ENCODE data around the gene FAM120B.
"Not testable (repeated sequence)": the region's sequence is repeated elsewhere in the genome, so short reads cannot be mapped to it uniquely, and the experiment has no call there.

Gene FAM120B

DNA sequence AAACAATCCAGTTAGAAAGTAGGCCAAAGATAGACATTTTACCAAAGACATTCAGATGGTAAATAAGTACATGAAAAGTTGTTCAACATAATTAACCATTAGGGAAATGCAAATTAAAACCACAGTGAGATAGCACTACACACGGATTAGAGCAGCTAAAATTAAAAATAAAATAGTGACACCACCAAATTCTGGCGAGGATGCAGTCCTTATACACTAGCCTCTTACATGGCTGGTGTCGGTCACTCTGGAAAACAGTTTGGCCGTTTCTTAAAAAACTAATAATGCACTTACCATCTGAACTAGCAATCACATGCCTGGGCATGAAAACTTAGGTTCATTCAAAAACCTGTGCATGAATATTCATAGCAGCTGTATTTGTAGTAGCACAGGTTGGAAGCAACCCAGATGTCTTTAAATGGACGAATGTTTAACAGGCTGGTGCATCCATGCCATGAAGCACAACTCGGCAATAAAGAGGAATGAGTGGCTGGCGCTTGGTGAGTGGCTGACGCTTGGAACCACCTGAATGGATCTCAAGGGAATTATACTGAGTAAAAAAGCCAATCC, 77.0 kb downstream of the FAM120B start:
- no peak for DNase-seq (ENCODE audit: low read depth in 2 of 2)

DNA sequence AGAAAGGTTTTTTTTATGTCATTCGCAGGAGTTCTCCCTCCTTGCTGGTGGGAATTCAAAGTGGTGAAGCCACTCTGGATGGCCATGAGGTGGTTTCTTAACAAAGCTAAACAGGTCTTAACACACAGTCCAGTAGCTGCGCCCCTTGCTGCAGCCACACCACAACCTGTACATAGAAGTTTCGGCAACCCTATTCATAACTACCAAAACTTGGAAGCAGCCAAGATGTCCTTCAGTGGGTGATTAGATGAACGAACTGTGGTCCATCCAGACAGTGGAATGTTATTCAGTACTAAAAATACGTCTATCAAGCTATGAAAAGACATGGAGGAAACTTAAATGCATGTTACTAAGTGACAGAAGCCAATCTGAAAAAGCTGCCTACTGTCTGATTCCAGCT, 78.9 kb downstream of the FAM120B start:
- DNase-seq (ENCODE audit: low read depth in 2 of 2), result no peak

DNA sequence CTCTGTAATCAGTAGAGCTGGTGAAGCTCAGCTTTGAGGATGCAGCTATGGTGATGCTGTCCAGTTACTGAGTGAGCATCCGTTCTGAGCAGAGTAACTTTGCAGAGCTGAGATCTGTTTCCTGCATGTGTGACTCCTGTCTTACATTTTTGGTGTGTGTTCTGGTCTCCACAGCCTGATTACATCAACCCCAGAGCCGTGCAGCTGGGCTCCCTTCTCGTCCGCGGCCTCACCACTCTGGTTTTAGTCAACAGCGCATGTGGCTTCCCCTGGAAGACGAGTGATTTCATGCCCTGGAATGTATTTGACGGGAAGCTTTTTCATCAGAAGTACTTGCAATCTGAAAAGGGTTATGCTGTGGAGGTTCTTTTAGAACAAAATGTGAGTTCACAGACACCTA, 81.6 kb downstream of the FAM120B start:
- DNase-seq (ENCODE audit: low read depth in 2 of 2), result no peak

DNA sequence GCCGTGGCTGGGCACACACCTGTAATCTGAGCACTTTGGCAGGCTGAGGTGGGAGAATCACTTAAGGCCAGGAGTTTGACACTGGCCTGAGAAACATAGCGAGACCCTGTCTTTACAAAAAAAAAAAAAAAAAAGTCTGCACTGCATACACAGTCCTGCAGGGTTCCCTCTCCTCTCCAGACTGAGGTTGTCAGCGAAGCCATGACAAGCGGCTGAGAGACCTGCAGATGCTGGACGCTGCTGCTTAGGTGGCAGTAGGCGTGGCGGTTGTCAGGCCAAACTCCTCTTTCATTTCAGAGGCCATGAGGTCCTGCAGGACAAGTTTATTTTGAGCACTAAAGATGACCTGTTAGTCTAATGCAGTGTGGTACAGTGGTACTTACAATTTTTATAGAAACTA, 86.5 kb downstream of the FAM120B start:
- DNase-seq (ENCODE audit: low read depth in 2 of 2), result no peak

DNA sequence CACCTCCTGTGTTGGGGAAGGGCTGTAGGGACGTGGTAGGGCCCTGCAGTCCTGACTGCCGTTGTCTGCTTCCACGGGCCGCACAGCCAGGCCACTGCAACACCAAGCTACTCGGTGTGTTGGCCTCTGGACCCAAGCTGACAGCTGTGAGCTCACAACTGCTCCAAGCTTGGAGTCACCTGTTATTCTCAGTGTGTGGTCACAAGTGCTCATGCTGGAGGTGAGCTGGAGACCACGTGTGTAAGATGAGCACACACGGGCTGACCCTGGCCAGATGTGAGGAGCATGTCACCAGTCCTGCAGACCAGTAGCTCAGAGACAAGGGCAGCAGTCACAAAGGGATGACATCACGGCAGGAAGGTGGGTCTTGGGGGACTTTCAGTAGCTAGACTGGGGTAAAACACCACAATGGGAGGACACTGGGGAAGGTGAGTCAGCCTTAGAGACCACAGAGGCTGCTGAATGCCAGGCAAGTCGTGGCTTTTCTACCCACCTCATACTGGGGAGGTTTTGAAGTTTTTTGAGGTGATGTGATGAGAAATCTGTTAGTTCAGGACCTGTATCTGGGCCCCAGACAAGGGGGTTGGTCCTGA, 87.3 kb downstream of the FAM120B start:
- DNase-seq (ENCODE audit: low read depth in 2 of 2), result peak in 1 of 2 donors; percentile 7

DNA sequence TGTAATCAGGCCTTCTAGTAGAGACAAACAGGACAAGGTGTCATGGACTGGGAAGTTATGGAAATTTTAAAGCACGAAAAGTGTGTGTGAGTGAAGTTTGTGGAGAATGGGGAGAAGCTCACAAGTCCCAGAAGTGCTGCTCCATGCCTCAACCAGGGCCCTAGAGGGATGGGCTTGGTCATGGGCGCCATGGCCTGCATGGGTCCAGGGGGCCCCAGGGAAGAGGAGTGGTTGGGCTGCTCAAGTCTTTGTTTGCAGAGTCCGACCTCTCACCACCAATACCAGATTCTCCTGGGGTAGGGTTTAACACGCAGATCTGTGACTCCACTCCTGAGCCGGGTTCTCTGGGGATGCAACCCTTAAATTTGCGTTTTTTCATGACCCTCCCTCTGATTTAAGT, 88.4 kb downstream of the FAM120B start:
- no peak for DNase-seq (ENCODE audit: low read depth in 2 of 2)

DNA sequence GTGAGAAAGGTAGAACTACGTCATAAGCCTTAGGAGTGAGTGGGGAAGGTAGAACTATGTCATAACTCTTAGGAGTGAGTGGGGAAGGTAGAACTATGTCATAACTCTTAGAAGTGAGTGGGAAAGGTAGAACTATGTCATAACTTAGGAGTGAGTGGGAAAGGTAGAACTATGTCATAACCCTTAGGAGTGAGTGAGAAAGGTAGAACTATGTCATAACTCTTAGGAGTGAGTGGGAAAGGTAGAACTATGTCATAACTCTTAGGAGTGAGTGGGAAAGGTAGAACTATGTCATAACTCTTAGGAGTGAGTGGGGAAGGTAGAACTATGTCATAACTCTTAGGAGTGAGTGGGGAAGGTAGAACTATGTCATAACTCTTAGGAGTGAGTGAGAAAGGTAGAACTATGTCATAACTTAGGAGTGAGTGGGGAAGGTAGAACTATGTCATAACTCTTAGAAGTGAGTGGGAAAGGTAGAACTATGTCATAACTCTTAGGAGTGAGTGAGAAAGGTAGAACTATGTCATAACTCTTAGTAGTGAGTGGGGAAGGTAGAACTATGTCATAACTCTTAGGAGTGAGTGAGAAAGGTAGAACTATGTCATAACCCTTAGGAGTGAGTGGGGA, 92.3 kb downstream of the FAM120B start:
- DNase-seq (ENCODE audit: low read depth in 2 of 2), result not testable (repeated sequence)

DNA sequence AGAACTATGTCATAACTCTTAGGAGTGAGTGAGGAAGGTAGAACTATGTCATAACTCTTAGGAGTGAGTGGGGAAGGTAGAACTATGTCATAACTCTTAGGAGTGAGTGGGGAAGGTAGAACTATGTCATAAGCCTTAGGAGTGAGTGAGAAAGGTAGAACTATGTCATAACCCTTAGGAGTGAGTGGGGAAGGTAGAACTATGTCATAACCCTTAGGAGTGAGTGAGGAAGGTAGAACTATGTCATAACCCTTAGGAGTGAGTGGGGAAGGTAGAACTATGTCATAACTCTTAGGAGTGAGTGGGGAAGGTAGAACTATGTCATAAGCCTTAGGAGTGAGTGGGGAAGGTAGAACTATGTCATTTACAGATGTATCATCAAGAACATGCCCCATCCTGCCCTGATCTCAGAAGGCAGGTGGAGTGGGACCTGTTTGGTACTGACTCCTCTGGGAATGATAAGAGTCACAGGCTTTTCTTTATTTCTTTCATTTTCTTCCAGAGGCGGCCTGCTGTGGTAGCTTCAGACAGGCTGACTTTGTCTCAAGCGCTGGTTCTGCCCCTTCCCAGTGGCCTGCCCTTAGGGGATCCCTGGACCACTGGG, 93.5 kb downstream of the FAM120B start:
- DNase-seq (ENCODE audit: low read depth in 2 of 2), result not testable (repeated sequence)

DNA sequence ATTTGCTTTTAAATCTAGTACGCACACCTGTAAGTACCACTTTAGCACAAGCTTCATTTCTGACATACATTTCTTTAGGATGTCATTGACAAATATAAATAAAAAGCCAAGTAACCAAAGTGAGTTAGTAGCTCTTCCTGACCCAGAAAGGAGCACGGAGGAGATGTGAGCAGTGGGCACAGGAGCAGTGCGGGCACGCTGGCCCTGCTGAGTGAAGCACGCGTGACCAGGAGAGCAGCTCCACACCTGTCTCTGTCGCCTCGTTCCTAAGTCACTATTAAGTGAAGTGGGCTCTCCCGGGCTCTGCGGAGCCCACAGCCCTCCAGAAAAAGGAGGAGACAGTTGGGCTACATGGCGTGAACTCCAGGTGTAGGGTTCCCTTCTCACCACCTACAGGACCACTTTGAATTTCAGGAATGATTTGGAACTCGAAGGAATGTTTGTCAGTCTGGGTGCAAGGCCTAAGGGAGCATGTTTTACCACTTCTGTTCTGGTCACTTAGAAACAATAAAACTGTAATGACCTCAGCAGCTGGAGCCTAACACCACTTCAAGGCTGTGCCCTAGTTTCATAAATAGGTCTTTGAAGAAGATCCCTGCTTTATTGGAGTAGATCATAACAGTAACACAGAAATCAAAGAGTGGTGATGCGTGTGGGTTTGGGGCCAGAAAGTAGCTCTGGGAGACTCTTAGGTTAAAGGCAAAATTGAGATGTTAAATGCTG, 95.9 kb downstream of the FAM120B start:
- DNase-seq (ENCODE audit: low read depth in 2 of 2), result no peak

DNA sequence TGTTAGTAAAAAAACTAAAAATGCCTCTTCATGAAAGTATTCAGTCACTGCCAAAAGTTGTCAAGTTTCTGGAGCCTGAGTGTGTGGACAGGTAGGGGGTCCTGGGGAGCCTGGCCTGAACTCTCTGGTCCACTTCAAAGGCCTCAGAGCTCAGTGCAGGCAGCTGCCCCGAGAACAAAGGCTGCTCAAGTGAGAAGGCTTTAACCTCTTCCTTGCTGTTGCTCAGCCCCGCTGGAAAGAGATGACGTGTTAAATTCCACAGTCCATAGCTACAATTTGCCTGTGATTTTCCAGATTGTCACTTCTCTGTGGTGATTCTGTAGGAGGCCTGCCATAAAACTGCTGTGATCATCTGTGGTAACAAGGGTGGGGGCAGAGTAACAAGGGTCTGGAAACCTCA, 96.9 kb downstream of the FAM120B start:
- no peak for DNase-seq (ENCODE audit: low read depth in 2 of 2)

DNA sequence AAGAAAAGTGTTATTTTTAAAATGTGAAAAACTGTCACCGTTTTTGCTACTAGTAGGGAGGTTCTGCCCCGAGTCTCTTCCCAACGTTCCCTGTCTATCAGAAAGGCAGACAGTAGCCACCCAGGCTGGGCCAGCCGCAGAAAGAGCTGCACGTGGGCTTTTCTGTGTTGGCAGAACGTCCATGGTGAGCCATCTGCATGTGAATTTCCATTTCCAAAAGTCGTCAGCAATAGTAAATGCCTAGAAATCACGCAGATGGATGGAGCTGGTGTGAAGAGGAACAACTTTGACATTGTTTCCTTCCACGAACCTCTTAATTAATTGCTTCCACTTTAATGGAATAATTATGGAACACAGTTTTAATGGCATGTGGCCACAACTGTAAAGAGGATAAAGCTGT, 97.5 kb downstream of the FAM120B start:
- DNase-seq (ENCODE audit: low read depth in 2 of 2), result no peak

DNA sequence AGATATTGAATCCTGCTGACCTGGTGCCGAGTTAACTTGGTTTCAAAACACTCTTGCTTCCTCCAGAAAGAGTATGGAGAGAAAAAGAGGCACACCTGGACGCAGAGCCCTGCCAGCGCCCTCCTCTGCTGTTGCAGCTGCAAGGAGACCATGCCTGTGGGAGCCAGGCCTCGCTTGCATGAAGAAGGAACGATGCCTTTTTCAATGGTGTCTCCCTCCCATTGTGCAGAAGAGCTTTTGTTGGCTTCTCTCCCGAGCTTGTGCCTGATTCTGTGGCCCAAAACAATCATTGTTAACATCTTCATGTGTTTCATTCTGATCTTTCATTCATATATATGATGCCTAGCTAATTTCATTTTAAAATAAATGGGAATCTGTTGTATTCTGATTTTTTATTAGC, 98.1 kb downstream of the FAM120B start:
- DNase-seq (ENCODE audit: low read depth in 2 of 2), result no peak

DNA sequence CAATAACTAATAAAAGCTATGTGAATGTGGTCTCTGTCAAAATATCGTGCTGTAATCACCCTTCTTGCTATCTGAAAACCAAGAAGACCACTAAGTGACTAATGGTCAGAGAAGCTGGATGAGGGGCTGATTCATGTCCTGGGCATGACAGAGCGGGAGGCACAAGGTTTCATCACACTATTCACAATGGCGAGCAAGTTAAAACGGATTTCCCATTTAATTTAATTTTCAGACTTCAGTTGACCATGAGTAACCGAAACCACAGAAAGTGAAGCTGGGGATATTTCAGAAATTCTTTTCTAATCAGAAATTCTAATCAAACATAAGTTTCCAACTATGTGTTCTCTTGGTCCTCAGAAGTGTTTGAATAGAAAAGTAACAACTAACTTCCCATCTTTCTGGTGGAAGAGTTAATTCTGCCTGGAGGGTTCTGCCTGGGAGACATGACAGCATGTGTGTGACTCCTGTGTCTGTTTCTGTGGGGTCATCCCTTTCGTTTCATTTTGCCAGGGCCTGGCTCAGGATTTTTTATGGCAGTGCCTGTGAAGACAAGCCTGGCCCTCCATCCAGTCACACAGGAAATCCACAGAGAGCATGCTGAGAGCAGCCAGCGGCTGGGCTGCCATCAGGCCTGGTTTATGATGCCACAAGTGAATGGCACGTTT, 98.9 kb downstream of the FAM120B start:
- no peak for DNase-seq (ENCODE audit: low read depth in 2 of 2)

DNA sequence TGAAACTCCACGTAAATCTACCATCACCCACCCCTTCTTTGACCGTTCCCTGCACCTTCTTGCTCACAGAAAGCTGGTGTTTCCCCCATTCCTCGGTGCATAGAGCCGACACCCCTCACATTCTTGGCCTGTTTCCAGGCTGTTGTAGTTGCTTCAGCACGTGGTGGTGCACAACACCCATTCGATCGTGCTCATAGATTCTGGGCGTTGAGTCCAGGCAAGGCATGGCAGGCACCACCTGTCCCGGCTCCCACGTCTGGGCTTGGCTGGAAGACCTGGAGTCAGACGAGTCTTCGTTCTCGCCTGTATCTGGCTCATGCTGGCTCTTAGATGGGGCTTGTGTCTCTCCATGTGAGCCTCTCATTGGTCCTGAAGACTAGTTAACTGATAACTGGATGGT, 100.6 kb downstream of the FAM120B start:
- DNase-seq (ENCODE audit: low read depth in 2 of 2), result no peak

DNA sequence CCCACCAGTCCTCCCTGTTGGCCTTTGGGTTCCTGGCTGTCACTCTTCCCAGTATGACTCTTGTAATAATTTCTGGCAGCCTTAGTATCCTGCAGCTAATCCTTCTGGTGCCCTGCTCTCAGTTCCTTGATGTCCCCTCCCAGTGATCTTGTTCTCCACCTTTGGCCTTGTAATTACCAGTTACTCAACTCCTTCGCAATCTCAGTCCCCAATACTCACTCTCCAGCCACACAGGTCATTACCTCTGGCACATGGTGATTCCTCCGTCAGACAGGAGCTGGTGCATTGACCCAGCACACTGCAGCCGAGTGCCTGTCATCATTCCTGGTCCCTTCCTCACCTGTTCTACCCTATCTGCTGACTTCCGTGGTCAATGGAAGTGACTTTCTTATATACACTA, 101.4 kb downstream of the FAM120B start:
- no peak for DNase-seq (ENCODE audit: low read depth in 2 of 2)

DNA sequence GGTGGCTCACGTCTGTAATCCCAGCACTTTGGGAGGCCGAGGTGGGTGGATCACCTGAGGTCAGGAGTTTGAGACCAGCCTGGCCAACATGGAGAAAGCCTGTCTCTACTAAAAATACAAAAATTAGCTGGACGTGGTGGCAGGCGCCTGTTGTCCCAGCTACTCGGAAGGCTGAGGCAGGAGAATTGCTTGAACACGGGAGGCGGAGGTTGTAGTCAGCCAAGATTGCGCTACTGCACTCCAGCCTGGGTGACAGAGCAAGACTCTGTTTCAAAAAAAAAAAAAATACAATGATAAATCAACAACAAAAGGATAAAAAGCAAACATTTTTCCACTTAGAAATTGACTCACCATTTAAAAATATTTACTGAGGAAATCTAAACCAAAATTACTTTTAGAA, 103.2 kb downstream of the FAM120B start:
- DNase-seq (ENCODE audit: low read depth in 2 of 2), result not testable (repeated sequence)

DNA sequence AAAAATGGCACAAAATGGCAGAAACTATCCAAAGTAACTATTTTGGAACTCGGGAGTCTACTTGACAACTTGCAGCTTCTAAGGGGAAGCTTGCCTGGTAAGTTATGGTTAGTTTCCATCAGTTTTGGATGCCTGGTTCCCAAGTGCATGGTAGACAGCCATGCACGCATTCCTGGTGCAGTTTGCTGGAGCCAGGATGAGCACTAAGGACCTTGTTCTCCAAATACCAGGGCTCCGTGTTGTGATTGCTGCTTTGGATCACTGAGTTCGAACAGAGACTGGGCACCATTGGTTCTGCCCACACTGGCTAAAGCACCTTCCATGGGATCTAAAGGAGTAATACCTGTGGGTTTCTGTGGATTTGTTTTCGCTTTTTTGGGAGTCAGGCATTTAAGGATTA, 103.7 kb downstream of the FAM120B start:
- DNase-seq (ENCODE audit: low read depth in 2 of 2), result no peak

DNA sequence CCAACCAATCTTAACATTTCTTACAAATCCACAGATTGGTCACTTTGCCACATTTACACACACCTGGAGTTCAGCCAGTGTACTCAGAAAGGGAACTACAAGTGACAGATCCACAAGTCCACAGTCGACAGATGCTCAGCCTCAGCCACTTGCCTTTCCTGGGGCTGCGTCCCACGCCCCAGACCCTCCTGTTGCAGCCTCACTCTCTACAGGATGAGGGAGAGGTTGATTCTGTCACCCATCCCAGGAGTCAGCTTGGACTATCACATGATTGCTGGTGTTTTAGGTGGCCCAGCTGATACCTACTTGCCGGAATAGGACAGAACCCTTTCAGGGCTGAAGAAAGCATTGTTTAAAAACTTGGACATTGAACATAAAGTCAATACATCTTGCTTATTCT, 108.8 kb downstream of the FAM120B start:
- no peak for DNase-seq (ENCODE audit: low read depth in 2 of 2)

DNA sequence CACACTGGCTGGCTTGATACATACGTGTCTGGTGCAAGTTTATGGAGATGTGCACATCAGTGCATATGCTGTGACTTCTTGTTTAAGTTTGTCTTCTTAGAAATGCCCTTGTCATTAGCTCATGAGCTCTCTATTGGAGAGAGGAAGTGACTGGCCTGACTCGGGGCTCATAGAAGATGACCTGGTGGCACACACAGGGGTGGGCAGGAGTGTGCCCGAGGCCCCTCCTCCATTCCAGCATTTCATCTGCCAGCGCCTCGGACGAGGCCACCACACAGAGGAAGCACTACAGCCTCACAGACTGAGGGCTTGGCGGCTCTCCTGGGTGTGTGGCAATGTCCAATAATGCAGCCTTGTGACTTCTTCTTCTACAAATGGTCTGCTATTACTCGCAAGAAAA, 109.7 kb downstream of the FAM120B start:
- DNase-seq (ENCODE audit: low read depth in 2 of 2), result no peak

DNA sequence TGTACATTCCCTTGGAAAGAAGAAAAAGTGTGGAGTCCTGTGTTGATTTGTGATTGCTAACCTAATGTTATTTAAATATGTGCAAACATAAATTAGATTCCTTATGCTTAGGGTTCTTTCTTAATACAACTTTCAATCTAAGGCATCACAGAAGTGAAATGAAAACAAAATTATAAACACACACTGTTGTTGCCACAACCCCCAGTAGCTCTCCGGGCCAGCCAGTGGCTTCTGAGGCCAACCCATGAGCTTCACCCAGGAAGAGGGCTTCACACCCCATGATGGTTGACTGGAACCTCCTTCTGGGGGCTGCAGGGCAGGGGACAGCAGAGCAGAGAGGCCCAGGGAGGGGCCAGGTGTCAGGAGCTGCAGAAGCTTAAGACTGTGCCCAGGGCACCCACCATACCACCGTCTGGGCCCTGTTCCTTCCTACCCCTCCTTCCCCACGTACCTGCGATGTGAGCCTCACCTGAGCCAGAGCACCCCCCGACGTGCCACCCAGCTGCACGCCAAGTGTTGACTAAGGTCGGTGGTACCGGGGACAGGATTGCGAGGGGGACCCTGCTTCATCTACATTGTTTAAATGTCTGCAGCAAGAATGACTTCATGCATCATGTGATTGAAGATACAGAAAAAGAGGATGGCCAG, 110.5 kb downstream of the FAM120B start:
- no peak for DNase-seq (ENCODE audit: low read depth in 2 of 2)

DNA sequence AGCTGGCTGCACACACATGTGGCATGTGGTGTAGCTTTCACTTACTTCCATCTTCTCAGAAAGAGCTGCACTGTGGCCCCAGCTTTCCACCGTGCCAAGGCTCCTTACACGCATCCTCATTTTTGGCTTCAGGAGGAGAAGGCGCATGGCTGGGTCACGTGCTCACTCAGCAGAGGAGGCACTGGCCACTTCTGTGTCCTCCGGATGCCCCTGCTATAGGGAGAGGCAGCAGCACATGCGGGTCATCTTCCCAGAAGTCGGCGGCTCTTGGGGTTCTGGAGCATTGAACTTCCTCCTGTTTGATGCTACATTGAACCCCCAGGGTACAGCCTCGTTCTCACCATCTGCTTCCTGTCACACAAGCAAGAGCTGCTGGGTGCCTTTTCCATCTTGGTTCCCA, 111.3 kb downstream of the FAM120B start:
- DNase-seq (ENCODE audit: low read depth in 2 of 2), result no peak

DNA sequence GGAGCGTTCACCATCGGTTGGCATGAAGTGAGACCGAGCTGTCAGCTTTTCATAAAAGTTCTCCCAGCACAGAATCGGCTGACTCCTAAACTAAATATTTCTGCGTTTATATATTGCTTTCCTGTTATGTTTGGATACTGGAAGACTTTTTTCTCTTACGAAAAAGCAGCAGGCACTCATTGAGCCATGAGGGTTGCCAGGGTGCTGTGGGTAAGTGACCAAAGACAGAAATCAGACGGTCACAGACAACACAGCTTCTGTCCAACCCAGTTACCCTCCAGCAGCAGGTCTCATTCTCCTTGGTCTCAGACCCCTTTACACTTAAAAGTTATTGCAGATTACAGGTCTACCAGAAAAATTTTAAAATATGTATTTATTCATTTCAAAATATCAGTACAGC, 113.7 kb downstream of the FAM120B start:
- no peak for DNase-seq (ENCODE audit: low read depth in 2 of 2)
